HG03097 (cell line): Measurements from ENCODE around the gene ENOX2.

Source experiments
- ATAC-seq: cut with Tn5 transposase; IDR thresholded peaks from one replicate; pipeline ENCODE4 v1.9.1; 2021; ENCODE audit not compliant: unreplicated experiment, low FRiP score

ENOX2 gene

DNA sequence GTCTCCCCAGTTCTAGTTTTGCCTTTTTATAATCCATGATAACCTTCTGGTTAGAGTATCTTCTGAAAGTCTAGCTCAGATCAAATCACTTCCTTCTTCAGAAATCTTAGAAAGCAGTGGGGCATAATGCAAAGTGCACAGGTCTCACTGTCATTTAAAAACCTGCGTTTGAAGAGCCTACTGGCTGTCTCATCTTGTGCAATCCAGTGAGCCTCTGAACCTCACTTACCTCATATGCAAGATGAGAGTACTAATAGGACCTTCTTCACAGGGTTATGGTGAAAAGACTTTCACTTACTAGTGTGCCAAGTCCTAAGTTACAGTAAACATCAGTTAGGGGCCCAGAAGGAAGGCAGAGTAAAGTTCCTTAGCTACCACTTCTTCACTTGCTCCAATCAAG is 131.4 kb downstream of the ENOX2 start:
- ATAC-seq, result no peak

DNA sequence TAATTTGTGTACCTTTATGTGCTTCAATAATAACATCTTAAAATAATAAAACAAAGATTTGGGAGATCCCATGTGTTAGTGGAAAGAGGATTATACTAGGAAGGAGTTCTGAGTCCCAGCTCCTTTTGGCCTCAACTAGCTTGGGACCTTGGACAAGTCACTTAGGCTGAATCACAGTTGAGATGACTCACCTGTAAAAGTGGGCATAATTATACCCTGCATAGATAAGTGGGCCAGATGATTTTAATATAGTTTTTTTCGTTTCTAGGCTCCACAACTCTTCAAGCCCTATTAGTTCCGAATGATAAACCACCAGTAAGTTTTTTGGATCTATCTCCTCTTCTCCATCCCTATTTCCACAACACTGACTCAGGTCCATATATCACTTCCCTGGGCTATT is 131.8 kb downstream of the ENOX2 start:
- no peak for ATAC-seq

DNA sequence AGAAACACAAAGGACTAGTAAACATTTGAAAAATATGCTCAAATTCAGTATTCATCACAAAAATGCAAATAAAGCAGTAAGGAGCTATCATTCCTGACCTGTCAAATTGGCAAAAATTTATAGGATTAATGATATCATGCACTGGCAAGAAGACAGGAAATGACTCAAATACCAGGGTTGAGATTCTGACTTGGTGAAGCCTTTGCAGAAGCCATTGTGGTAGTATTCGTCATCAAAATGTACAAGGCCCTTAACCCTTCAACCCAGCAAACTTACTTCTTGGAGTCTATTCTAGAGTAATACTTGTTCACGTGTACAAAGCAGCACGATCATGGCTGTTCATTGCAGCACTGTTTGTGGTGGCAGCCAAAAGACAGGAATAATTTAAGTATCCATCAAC is 132.4 kb downstream of the ENOX2 start:
- ATAC-seq, result no peak

DNA sequence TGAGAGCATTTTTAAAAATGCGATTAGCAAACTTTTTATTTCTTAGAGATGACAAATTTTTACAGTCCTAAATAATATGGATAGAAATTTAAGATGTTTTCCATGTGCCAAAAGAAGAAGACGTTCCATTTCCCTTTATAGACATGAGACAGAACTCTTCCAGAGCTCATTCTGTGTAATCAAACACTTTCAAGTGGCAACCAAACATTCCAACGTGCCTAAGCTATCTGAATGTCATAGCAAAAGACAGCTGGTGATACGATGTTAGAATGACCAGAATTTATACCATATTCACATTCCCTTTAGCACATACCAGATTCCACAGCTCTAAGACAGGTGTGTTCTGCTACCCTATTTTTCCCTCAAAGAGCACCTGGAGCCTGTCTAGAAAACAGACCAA is 133.2 kb downstream of the ENOX2 start:
- ATAC-seq, result no peak

DNA sequence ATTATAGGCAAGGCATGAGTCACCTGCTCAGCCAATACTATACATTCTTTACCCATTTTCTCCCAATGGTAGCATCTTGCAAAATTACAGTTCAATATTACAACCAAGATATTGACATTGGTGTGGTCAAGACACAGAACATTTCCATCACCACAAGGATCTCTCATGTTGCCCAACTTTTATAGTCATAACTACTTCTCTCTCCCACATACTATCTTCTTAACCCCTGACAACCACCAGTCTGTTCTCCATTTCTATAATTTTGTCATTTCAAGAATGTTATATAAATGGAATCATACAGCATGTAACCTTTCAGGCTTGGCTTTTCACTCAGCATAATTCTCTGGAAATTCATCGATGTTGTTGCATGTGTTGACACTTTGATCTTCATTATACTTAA is 144.9 kb downstream of the ENOX2 start:
- no peak for ATAC-seq

DNA sequence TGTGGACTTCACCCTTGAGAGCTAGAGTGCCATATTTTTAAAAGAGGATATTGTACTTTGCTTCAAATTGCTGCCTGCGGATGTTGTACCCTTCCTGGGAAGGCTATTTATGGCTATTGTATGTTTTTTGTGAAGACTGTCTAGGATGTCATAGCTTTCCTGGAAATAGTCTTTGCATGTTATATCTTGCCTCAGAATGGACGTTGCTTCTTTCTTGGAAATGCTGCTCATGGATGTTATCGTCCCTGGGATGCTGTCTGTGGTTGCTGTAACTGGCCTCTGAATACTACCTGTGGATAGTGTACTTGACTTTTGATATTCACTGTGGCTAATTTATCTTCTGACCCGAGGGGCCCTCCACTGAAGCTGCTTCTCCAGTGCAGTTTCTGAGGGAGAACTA is 146.8 kb downstream of the ENOX2 start:
- no peak for ATAC-seq

DNA sequence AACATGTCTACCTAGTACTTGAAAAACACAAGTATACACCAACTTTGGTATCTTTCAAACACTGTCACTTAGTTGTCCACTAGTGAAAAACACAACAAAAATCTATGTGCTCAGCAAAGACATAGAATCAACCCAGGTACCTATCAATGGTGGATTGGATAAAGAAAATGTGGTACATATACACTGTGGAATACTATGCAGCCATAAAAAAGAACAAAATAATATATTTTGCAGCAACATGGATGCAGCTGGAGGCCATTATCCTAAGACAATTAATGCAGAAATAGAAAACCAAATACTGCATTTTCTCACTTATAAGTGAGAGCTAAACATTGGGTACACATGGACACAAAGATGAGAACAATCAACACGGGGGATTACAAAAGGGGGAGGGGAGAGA is 148.7 kb downstream of the ENOX2 start:
- ATAC-seq, result no peak

DNA sequence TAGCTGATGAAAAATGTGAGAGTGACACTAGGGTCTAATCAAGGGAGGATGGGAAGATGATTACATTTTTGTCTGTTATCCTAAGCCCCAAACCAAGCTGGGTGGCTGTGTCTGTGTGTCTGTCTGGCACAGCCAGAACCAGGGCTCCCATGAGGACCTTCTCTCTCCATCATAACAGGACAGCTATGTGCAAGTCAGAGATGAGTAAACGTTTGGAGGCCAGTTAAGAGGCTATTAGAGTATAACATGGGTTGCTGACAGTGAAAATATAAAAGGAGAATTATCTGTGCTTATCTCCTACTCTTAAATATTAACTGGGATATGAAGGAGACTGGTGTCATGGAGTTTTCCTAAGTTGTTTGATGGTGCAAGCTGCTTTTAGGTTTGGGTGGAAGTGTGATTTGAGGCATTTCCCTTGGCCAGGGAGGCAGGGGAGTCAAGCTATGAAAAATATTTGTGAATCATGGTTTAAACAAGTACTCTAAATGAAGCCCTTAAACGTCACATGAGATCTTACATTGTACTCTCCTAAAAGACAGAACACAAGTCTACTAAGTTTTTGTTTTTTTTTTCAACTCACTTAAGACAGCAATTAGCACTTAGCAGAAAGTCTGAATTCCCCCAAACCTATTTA is 156.2 kb downstream of the ENOX2 start:
- no peak for ATAC-seq

DNA sequence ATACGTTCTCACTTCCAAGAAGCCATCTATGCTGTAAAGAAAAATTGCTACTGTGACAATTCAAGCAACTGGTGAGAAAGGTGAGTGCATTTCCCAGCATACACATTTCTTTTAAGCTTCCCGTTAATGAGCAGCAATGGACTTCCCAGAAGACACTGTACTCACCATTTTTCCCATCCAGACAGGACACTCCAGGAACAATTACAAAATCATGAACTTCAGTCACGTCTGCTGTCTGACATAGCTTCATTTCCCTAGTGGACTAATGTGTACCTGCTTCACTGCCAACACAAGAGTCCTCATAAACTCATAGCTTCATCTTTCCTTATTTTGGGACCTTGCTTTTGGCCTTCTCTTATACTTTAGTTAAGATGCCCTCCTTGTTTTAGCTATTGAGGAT is 156.9 kb downstream of the ENOX2 start:
- ATAC-seq, result no peak

DNA sequence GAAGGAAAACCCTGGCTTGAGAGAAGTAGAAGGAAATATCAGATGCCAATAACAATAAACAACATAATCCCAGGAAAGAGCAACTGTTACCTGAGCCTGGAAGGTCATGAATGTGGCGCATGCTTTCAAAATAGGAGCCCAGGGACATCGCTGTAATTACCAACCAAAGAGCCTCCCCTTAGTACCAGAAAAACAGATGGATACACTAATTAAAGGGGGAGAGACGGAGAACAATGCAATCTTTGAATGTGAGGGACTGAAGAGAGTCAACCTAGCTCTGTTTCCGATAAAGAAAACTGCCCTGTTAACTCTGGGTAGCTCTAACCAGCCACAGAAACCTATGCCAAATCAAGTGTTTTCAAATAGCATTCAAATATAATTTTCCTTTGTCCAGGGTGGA is 161.4 kb downstream of the ENOX2 start:
- ATAC-seq, result no peak

DNA sequence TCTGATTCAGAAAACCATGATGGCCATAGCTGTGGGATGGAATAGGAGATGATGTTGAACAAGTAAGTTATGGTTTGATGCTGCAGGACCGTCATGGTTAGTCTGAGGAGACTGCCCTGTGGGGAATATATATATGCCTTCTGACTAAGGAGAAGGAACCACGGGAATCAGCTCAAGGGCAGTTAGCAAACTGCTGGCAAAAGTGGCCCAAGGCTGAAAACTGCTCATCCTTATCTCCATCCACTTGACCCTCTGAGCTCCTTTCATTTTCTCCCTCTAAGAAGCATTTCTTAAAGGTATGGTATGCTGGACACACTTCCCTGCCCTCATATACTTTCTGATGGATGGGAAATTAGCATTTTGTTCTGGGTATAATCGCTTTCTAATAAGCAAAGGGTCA is 161.9 kb downstream of the ENOX2 start:
- ATAC-seq, result no peak

DNA sequence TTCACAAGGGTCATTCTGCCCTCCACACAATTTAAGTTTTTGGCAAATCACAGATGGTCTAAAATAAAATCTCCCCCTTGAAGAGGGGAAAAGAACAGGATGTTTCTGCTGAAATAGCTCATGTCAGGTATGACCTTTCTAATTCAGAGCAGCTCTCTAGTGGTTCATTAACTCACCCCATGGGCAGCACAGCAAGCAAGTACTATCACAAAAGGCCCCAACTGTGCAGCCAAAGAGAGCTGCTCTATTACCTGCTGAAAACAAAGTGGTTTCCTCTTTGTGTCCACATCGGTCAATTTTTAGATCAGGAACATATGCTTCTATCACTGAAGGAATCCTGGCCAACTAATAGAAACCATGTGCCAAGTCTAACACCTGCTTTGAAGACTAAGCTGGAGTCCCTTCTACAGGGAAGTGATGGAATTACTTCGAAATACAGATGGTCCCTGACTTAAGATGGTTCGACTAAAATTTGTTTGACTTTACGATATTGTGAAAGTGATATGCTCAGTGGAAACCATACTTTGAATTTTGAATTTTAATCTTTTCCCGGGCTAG is 164.3 kb downstream of the ENOX2 start:
- ATAC-seq, result no peak

DNA sequence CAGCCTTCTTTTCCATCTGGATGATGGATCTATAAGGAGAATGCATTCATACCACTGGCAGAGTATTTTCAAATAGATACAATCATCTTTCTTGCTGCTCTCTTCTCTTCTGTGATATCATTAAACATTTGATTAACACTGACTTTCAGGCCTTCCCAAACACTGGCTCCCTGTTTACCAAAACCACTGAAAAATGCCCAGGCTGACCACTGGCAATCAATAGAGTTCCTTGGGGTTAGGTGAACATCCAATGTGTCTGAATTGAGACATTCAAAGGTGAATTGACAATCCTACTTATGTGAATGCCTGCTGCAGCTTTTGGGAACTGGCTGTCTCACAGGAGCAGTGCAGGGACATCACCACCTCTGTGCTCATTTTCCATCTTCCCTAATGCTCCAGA is 168.3 kb downstream of the ENOX2 start:
- ATAC-seq, result no peak

DNA sequence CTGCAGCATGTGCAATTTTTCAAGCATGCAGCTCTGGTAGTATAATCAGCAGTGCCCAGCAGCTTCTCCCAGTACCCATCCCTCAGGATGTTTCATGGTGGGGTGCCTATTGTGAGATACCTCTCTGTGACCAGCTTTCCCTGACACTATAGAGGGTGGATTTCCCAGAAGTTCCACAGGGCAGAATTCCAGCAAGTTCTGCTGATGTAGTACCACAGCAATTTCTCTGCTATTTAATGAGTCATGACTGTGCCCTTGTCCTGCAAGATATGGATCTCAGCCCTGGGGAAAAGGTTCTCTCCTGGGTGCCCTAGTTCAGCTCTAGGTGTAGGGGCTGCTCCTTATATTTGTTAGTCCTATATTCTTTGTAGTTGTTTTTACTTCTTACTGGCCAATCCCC is 174.8 kb downstream of the ENOX2 start:
- ATAC-seq, result no peak

DNA sequence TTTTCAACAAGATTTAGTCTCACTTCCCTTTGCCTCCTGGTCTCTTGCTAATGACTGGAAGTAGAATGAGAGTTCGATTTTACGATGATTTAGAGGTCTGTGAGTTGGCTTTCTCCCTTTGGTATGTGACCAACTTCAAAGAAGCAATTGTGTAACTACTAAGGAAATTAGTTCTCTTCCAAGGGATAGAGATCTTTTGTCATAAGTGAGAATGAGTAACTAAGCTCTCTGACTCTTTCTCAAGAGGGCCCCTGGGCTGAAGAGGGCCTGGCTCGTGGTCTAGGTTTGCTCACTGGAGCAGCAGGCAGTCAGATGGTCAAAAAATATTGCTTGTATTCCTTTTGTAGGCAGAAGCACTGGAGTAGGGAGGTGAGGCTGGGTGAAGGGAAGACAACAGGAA is 176.3 kb downstream of the ENOX2 start:
- ATAC-seq, result no peak

DNA sequence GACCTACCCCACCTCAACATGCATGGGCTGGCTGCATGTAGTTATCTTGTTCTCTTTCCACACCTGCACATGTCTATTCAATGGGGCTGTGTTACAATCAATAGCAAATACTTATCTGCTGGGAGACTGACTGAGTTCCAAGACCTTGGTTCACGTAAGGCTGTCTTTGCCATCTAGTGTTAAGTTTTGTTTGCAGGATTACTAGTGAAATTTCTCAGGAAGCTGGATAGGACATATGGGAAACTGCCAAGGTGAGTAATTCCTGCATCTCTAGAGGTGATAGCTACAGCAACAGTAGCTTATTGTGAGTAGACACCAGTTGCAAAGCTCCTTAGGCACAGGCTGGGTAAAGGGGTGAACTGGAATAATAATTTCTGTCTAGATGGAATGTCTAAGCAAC is 177.5 kb downstream of the ENOX2 start:
- no peak for ATAC-seq

DNA sequence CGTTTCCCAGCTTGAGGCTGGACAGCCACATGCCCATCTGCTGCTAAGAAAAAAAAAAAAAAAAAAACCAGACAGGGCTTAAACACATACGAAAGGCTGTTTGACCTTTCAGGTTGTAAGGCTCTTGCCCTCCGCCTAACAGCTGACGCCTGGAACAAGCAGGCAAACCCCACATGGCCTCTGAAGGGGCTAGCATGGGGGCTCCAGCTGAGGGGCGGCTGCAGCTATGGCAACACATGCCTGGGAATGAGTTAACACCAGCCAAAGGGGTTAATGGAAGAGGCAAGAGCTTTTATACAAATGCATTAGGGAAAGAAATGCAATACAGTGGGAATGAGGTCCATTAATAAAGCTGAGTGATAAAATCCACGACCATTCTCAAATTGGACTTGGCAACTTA is 183.6 kb downstream of the ENOX2 start:
- ATAC-seq, result no peak

DNA sequence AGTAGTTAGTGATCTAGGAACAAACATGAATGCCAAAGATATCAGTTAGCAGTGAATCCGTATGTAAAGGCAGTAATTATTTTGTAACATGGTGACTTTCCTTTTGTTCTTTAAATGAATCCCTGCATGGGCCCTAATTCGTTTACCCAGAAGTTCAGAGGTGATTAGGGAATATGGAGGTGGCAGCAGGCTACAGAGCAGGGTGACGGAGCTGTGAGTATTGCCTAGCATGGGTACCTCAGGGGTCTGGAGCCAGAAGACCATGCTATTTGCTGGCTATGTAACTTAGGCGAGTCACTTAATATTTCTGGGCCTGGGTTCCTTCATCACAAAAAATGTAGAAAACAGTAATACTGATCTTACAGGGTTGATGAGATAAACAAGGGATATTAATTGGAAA is 184.9 kb downstream of the ENOX2 start:
- no peak for ATAC-seq

DNA sequence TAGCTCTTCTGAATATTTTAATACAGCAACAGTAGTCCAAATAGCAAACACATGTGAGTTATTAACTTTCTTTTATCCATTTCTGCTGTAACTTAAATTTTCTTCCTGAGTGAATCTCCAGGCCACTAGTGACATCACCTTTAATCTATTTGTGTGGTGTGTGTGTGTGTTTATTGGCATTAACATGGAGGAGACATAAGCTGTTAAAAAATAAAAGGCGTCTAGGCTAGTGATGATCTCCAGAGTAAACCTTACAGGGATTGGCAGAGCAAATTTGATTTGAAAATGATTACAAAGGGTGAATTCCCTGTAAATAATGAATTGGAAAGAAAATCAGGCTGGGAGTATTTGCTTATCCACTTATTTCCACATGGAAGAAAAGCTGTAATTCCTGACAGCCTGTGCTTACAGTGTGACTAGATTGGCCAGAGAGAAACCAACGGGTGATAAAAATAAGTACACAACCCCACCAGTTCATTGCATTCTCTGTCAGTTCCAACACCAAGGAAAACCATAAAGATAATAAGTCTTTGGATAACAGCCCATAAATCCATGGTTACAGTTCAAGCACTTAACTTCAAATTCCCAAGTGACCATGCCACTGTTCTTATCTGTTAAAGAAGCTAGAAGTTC is 186.1 kb downstream of the ENOX2 start:
- no peak for ATAC-seq

DNA sequence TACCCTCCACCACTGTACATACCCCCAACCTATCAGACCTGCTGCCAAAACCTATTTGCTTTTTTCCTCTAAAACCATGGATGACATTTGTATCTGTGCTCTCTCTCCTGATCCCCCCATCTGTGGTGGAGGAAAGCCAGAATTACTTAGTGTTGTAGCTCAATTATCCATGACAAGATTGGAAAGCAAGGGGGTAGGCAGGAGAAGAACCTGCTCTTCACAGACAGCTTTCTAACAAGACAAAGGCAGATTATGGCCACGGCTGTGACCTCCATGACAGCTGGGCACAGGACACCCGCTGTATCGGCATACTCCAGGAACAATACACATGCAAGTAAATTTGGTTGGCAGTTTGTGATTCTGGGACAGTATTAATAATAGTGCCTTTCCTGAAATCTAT is 186.7 kb downstream of the ENOX2 start:
- no peak for ATAC-seq

DNA sequence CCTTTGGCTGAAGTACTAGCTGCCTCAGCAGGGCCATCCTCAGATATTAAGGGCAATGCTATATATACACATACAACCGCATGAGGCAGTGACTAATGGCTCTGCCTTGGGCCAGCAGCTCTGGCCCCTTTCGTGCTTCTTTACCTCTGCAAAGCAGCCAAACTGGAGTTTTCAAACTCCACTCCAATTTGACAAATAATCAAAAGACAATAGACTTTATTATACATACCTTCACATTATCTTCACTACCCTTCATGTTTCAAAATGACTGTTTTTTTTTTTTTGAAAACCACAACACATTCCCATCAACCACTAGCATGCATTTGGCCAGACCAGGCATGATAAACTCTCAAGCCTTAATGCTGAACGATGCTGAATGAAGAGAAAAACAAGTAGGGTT is 187.7 kb downstream of the ENOX2 start:
- ATAC-seq, result no peak

DNA sequence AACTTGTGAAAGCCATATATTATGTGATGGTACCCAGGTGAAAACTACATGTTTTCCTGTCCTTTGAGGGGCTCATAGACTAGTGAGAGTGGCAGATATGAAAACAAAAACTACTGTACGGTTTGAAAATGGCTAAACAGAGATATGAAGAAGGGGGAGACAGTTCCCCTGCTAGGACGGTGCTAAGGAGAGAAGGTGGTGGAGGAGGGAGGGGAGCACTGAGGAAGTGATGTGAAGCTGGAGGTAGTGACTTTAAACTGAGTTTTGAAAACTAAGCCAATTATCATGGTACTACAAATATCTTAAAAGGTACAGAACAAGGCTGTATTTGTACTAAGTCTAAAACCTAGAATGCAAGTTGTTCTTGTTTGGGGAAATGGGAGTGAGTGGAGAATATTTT is 188.3 kb downstream of the ENOX2 start:
- no peak for ATAC-seq

DNA sequence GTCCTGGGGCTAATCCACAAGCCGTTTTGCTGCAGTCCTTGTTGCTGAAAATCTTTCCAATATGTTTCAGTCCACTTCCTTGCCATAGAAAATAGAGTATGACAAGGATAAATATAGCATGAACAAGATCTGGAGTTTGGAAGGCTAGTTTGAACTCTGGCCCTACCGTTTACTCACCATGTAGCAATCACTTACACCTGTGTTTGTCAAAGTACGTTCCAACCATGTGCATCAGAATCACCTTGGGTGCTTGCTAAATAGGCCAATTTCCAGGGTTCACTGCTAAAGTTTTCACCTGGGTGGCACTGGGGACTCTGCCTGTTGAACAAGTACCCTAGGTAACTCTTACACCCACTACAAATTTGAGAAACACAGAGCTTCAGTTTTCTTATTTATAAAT is 188.9 kb downstream of the ENOX2 start:
- no peak for ATAC-seq
